HG03354 (cell line): ENCODE data around the gene SLC13A1.
"Not testable (repeated sequence)": the region's sequence is repeated elsewhere in the genome, so short reads cannot be mapped to it uniquely, and the experiment has no call there.

Experiments used
- ATAC-seq: cut with Tn5 transposase; IDR thresholded peaks from one replicate; pipeline ENCODE4 v1.9.1; 2021; ENCODE audit warnings: mild to moderate bottlenecking; ENCODE audit not compliant: unreplicated experiment, poor library complexity, severe bottlenecking

The SLC13A1 gene

GRCh38 chr7:123133924-123134323 is 65.8 kb downstream of the SLC13A1 start:
- ATAC-seq, result no peak

- ATAC-seq, result no peak
Observed at GRCh38 chr7:123131961-123132360, 67.8 kb downstream of the SLC13A1 start.

- ATAC-seq, result no peak
Observed at GRCh38 chr7:123131556-123131955, 68.2 kb downstream of the SLC13A1 start.

GRCh38 chr7:123131140-123131539 is 68.6 kb downstream of the SLC13A1 start:
- no peak for ATAC-seq

- ATAC-seq, result no peak
Observed at GRCh38 chr7:123126691-123127090, 73.1 kb downstream of the SLC13A1 start.

GRCh38 chr7:123126171-123126570 is 73.6 kb downstream of the SLC13A1 start:
- ATAC-seq, result no peak

- ATAC-seq, result no peak
Observed at GRCh38 chr7:123125231-123125630, 74.5 kb downstream of the SLC13A1 start.

GRCh38 chr7:123122916-123123315 is 76.9 kb downstream of the SLC13A1 start:
- no peak for ATAC-seq

GRCh38 chr7:123120286-123120685 is 79.5 kb downstream of the SLC13A1 start:
- no peak for ATAC-seq

- ATAC-seq, result no peak
Observed at GRCh38 chr7:123115331-123115730, 84.4 kb downstream of the SLC13A1 start.

- ATAC-seq, result no peak
Observed at GRCh38 chr7:123114288-123114687, 85.5 kb downstream of the SLC13A1 start.

- ATAC-seq, result no peak
Observed at GRCh38 chr7:123112833-123113232, 86.9 kb downstream of the SLC13A1 start.

GRCh38 chr7:123099712-123100111 is 100.1 kb downstream of the SLC13A1 start:
- ATAC-seq, result no peak

GRCh38 chr7:123096976-123097375 is 102.8 kb downstream of the SLC13A1 start:
- no peak for ATAC-seq

GRCh38 chr7:123096434-123096833 is 103.3 kb downstream of the SLC13A1 start:
- ATAC-seq, result no peak

- ATAC-seq, result no peak
Observed at GRCh38 chr7:123090456-123090855, 109.3 kb downstream of the SLC13A1 start.

GRCh38 chr7:123086910-123087309 is 112.9 kb downstream of the SLC13A1 start:
- ATAC-seq, result not testable (repeated sequence)

GRCh38 chr7:123084861-123085260 is 114.9 kb downstream of the SLC13A1 start:
- ATAC-seq, result not testable (repeated sequence)

GRCh38 chr7:123079021-123079420 is 120.7 kb downstream of the SLC13A1 start:
- no peak for ATAC-seq

GRCh38 chr7:123075838-123076467 is 123.8 kb downstream of the SLC13A1 start:
- no peak for ATAC-seq

- ATAC-seq, result no peak
Observed at GRCh38 chr7:123070702-123071286, 129.0 kb downstream of the SLC13A1 start.

- no peak for ATAC-seq
Observed at GRCh38 chr7:123067814-123068213, 132.0 kb downstream of the SLC13A1 start.
